Right ventricle myocardium inferior (tissue), 1 donor: ENCODE data around the gene PTPN6. TPM values are rescaled to one million over a fixed set of nuclear protein-coding genes. Genes with fewer than 3 reads are reported as not detected.
"Not testable (repeated sequence)": the region's sequence is repeated elsewhere in the genome, so short reads cannot be mapped to it uniquely, and the experiment has no call there.

Source experiments
- ATAC-seq: fragments of 200-7000 bp; cut with Tn5 transposase; one replicate; pipeline ENCODE4 v1.9.1; 2020; ENCODE audit warnings: mild to moderate bottlenecking, moderate library complexity
- DNase-seq: peaks from one replicate; pipeline ENCODE4 v3.0.0; 2021; ENCODE audit errors: missing footprints
- intact Hi-C: fragments of 100-400 bp; cut with DNase I; formaldehyde crosslinking; loops from one replicate; pipeline ENCODE4 v1.11.0; 2022
- long read RNA-seq: library from polyadenylated mRNA; unstranded; transcript quantifications from one replicate; pipeline ENCODE4 v2.0.0, GENCODE V29; 2021
- total RNA-seq: library from RNA; stranded (reverse); fragmentation: NEBNext Ultra II Directional; extraction: Animal tissue kit (Norgen Biotek cat#: 25700); gene quantifications from one replicate; pipeline ENCODE4 v1.2.1, GENCODE V29; 2021
- donor health status: DM: no; HTN: yes; CAD: no; lungs with severe emphysema.

The PTPN6 gene
- total RNA-seq: 9.1 TPM
- long read RNA-seq, partial matches to known transcripts: 2 of 2 reads
- long read RNA-seq, other reads (novel, unspliced or antisense): 0 of 2 reads

DNA sequence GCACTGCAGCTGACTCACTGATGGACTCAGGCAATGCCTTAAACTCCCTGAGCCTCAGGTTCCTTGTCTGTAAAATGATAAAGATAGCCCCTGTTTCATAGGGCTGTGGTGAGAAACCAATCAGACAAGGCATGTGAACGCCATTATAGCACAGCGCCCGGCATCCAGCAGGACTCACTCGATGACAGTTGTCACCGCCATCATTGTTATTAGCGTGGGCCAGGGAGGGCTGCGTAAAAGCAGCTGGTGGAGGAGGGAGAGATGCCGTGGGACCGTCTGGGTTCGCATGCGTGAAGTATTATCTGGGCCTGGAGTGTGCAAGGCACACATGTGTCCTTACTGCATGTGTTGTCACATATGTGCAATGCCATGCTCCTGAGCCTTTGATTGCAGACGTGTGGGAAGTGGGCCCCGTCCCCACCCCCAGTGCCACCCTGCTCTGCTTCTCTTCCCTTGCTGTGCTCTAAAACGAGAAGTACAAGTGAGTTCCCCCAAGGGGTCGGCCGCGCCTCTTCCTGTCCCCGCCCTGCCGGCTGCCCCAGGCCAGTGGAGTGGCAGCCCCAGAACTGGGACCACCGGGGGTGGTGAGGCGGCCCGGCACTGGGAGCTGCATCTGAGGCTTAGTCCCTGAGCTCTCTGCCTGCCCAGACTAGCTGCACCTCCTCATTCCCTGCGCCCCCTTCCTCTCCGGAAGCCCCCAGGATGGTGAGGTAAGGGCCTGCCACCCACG lies at the start of gene PTPN6:
Gene PTPN6 (plus strand): TSS at position 546 of the 730 bp plus-strand sequence. CDS start 157 bp downstream, at position 703.
- peak; percentile 93 for DNase-seq
- intact Hi-C loops: no loop called here
- ATAC-seq: peak; percentile 55

DNA sequence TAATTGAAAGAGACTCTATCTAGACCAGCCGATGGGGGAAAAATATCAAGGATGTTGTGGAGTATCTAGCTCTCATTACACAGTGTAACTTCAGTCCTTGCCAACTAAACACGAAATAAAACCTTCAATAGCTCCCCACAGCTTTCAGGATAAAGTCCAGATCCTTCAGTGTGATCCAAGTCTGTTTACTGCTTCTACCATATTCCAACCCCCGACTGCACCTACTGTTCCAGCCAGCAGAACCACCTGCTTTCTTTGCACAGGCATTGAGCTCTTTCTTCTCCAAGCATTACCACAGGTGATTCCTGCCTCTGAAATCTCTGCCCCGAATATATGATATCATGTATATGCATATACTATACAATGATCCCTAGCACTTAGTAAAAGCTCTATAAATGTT lies 48.7 kb upstream of the PTPN6 start:
- no peak for ATAC-seq
- DNase-seq: no peak
- intact Hi-C loops: no loop called here

DNA sequence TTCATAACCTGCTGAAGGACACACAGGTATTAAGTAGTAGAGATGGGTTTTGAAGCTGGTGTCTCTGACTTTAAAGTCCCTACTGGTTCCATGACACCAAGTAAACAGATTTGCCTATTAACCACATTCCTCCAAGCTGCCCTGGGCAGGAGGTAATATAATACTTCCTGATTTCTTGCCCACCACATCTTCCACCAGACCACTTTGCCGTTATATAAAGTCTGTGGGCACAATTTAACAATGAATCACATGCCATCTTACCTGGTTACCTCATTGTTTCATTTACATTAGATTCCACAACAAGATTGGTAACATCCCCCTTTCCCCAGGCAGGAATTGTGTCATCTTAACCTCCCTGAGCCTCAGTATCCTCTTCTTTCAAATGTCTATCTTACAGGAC lies 47.4 kb upstream of the PTPN6 start:
- ATAC-seq: no peak
- DNase-seq: no peak
- intact Hi-C loops: loop anchor here (2.0 kb wide), 1 partner anchor 21 kb away; no protein-coding TSS in a partner anchor

DNA sequence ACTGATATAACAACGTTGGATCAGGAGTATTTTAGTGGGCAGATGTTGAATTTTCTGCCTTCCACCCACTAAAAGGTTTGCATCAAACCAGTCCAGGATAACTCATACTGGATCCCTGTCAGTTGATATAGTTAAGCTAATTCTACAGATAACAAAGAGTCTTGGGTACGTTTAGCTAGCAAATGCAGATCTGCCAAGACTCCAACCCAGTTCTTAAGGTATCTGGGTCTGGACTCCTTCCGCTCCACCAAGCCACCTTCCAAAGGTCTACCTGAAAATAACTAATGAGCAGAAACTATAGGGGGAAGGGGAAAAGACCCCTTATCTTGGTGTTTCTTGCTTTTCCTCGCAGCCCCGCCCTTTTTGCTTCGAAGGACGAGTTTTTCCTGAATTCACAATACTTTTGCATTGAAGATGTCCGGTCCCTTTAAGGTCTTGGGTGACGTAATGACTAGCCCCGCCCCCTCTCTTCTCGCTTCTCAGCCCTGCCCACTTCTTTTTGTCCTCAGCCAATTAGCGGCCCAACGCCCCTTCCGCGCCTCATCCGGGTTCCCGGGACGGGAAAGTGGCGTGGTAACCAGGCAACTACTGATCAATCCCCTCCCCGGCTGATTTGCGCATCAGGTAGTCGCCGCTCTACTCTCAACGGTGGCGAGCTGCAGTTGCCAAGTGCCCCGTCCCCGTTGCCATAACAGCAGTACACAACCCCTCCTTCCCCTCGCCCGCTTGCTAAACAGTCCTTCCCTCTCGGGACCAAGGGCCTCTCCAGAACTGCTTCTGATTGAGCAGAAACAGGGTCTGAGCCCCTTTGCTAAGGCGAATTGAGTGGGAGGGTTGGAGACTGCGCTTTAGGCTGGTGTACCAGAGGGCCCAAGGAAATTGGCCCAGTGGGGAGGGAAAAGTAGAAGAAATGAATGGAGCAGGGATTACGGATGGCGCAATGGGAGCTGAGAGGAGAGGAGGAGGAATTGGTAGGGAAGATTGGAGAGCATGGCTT lies 46.6 kb upstream of the PTPN6 start, which contains the start of gene LRRC23:
Gene LRRC23 (plus strand): TSS at position 543 of the 997 bp plus-strand sequence. CDS start 812 bp downstream, outside the sequence.
- intact Hi-C loops: loop anchor here (2.0 kb wide), 1 partner anchor 20 kb away; no protein-coding TSS in a partner anchor
- peak; percentile 98 for ATAC-seq
- peak; percentile 98 for DNase-seq

DNA sequence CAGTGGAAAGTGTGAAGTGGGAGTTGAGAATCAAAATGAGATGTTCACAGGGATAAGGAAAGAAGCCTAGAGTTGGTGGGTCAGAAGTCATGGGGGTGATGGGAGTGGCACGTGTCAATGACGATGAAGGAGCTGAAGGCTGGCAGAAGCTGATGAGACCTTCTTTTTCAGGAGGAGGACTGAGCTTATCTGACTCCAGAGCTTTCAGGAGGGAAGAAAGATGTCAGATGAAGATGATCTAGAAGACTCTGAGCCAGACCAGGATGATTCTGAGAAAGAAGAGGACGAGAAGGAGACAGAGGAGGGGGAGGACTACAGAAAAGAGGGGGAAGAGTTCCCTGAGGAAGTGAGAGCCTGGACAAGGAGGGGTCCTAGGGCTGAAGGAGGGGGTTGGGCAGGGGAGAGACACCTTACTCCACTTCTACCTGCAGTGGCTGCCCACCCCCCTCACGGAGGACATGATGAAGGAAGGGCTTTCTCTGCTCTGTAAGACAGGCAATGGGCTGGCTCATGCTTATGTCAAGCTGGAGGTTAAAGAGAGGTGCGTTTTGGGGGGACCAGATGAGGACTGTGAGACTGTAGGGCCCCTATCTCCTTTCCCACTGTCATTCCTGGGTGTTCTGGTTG lies 45.6 kb upstream of the PTPN6 start:
- ATAC-seq (no peak), DNase-seq (no peak)
- intact Hi-C loops: loop anchor here (2.0 kb wide), 1 partner anchor 19 kb away; no protein-coding TSS in a partner anchor

DNA sequence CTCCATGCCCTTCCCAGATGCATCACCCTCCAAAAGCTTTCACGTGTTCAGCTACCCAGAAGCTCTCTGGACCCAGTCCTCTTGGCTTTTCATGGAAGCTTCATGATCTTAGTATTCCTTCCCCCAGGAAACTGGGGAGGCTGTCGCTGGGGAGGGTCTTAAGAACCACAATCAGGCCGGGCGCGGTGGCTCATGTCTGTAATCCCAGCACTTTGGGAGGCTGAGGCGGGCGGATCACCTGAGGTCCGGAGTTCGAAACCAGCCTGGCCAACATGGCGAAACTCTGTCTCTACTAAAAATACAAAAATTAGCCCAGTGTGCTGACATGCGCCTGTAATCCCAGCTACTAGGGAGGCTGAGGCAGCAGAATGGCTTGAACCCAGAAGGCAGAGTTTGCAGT lies 43.0 kb upstream of the PTPN6 start:
- DNase-seq, ATAC-seq, intact Hi-C loops: not testable (repeated sequence)

DNA sequence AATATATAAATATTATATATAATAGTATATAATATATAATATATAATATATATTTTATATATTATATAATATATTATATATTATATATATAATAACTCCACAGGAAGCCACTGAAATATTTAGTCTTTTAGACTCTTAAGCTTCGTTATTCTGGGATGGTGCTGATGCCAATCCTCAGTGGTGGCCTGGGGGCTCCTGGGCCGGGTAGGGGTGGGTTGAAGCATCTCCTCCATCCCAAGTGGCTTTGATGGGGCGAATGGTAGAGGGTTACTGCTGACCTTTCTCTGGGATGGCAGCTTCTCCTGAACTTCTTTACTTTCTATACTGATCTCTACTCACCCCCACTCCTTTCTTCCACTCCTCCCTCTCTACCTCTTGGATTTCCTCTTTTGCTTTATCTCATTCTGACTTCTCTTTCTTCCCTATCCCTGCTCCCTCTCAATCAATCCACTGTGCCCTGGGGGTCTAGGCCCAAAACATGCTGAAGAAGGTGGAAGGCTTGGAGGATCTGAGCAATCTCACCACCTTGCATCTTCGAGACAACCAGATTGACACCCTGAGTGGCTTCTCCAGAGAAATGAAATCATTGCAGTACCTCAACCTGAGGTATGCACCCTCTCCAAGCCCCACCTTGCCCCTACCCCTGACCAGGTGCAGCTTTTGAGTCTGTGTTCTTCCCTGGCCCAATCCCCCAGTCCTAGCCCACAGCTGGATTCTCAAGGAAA lies 41.6 kb upstream of the PTPN6 start:
- intact Hi-C loops: no loop called here
- DNase-seq (no peak), ATAC-seq (no peak)

DNA sequence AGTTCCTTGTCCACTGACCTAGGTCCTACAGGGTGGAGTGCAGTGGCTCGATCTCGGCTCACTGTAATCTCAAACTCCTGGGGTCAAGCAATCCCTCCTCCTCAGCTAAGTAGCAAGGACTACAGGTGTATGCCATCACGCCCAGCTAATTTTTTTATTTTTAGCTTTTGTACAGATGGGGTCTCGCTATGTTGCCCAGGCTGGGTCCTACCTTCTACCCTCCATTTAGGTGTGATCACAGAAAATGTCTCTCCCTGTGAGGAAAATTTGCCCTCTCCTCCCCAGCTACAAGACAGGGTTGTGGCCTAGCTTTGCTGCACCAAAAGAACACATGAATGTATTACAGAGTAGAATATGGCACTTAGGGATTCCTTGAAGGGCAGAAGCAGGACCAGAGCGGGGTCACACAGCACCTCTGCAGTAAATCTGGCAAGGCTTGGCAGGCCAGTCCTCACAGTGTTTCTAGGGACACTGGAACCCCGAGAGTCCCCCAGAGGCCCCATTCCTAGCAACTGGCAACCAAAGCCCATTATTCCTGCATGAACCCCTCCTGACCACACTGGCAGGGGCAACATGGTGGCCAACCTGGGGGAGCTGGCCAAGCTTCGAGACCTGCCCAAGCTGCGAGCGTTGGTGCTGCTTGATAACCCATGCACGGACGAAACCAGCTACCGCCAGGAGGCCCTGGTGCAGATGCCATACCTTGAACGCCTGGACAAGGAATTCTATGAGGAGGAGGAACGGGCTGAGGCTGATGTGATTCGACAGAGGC lies 38.8 kb upstream of the PTPN6 start:
- DNase-seq (no peak), ATAC-seq (no peak)
- intact Hi-C loops: no loop called here

DNA sequence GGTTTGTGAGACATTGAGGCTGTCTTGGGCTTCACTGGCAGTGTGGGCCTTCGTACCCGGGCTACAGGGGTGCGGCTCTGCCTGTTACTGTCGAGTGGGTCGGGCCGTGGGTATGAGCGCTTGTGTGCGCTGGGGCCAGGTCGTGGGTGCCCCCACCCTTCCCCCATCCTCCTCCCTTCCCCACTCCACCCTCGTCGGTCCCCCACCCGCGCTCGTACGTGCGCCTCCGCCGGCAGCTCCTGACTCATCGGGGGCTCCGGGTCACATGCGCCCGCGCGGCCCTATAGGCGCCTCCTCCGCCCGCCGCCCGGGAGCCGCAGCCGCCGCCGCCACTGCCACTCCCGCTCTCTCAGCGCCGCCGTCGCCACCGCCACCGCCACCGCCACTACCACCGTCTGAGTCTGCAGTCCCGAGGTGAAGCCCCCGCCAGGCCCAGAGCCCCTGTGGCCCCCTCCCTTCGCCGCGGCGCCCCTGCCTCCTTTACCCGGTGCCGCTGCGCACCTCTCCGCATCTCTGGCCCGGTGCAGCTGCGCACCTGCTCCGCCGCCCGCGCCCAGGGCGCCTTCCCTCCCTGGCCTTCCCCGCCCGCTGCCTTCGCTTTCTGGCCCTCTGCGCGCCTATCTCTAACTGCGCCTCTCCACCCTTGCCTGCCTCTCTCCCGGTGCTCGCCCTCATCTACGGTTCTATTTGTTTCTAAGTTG lies 36.8 kb upstream of the PTPN6 start, which contains the start of gene ENO2:
Gene ENO2 (plus strand): TSS at position 335 of the 701 bp plus-strand sequence. CDS start 1,253 bp downstream, outside the sequence.
- ATAC-seq (peak; percentile 89), DNase-seq (peak; percentile 87)
- intact Hi-C loops: no loop called here

DNA sequence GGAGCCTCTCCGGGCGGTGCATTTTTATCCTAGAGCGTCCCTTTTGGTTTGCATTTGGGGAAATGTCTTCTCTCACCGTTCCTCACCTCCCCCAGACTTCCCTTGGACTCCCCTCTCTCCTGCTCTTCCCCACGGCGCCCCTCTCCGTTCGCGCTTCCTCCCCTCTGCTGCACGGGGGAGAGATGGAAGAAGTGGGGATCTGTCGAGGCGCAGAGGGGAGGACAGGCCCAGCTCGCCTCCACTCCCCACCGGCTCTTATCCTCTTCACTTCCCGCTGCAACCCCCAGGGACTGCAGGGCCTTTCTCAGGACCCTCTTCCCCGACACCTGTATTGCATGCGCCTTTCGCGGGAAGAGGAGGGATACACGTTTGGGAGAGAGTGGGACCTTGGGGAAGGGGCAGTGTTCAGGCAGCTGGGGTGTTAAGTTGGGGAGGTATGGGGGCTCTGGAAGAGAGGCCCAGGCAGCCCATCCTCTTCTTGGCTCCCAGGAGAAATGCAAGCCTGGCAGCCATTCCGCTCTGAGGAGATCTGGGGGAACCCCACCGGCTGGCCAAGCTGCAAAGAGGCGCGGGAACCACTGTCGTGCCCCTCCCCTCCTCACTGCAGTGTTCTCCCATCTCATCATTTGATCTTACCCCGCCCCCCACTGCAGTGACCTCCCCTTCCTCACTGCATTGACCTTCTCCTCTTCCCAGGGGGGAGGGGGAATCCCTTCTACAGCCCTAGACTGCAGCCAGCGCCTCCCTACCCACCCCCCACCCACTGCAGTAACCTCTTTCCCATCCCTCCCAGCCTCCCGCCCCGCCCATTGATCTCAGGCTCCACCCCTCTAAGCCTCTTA lies 36.0 kb upstream of the PTPN6 start:
- no peak for ATAC-seq
- no peak for DNase-seq
- intact Hi-C loops: no loop called here

DNA sequence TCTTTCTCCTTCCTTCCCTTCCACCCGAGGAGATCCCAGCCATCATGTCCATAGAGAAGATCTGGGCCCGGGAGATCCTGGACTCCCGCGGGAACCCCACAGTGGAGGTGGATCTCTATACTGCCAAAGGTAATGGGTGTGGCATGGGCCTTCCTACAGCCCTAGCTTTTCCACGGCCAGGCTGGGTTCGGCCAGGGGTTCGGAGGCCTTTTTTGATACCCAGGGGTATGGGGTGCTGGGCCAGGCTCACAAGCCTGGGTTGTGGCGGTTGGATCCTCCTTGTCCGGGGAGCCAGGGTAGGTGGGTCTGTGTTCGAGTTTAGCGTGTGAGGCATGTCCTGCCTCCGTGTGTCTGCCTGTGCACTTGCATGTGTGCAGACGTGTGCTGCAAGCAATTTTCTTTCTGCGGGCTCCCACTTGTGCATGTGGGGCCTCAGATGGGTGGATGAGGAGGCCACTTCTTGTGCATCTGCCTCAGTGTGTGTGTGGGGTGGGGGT lies 35.3 kb upstream of the PTPN6 start:
- DNase-seq (no peak), ATAC-seq (no peak)
- intact Hi-C loops: no loop called here

DNA sequence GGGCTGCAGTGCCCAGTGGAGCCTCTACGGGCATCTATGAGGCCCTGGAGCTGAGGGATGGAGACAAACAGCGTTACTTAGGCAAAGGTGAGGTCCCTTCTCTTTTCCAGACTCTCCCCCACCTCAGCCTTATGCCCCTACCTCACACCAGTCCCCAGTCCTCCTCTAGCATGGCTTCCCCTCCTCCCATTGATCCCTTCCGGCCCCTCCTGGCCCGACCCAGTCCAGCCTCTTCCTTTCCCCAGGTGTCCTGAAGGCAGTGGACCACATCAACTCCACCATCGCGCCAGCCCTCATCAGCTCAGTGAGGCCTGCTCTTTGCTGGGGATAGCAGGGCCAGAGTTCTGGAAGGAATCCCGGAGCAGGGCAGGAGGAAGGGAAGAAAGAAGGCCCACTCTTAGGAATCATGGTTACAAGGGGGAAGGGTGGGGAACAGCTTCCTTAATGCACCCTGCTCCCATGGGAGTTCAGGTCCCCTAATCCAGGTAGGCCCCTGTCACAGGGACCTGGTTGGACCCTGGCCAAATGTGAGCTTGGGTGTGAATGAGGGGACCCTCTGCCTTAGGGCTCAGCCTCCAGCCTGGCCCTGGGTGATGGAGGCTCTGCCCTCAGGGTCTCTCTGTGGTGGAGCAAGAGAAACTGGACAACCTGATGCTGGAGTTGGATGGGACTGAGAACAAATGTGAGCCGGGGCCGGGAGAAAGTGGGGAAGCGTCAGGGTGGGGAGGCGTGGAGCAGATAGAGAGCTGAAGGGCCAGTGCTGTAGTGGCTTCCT lies 34.5 kb upstream of the PTPN6 start:
- intact Hi-C loops: no loop called here
- DNase-seq (no peak), ATAC-seq (no peak)

DNA sequence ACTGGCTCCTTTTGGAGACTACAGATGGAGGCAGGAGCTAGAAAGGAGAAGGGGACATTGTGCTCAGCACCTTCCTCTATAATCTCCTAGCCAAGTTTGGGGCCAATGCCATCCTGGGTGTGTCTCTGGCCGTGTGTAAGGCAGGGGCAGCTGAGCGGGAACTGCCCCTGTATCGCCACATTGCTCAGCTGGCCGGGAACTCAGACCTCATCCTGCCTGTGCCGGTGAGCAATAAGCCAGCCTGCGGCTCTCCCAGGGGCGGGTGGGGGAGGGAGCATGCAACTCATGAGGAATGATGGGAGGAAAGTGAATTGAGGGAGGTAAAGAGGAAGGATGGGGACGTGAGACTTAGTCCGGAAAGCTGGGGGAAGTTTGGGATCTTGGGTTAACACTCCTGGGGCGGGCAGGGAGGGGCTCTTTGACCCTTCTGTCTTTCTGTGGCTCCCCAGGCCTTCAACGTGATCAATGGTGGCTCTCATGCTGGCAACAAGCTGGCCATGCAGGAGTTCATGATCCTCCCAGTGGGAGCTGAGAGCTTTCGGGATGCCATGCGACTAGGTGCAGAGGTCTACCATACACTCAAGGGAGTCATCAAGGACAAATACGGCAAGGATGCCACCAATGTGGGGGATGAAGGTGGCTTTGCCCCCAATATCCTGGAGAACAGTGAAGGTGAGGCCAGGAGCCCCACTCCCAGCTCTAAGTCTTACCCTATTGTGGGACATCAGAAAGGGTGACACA lies 33.5 kb upstream of the PTPN6 start:
- ATAC-seq: no peak
- intact Hi-C loops: no loop called here
- DNase-seq: no peak

DNA sequence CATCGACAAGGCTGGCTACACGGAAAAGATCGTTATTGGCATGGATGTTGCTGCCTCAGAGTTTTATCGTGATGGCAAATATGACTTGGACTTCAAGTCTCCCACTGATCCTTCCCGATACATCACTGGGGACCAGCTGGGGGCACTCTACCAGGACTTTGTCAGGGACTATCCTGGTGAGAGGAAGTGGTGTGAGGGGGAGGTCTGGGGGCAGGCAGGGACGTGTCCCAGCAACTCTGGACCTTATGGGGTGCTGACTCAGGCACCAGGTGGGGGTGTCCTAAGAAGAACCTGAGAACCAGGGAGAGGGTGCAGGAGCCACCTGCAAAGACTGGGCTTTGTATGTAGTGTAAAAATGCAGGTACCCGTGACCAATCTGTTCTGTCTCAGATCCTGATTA lies 31.6 kb upstream of the PTPN6 start:
- ATAC-seq (no peak), DNase-seq (no peak)
- intact Hi-C loops: no loop called here
